NCI-H187 (cell line): ENCODE measurements around the gene AMIGO2.

Experiments used
- DNase-seq, 2 experiments: peaks; one replicate each; lab custom pipeline; 2025; lab: John Stamatoyannopoulos, UW

The AMIGO2 gene

DNA sequence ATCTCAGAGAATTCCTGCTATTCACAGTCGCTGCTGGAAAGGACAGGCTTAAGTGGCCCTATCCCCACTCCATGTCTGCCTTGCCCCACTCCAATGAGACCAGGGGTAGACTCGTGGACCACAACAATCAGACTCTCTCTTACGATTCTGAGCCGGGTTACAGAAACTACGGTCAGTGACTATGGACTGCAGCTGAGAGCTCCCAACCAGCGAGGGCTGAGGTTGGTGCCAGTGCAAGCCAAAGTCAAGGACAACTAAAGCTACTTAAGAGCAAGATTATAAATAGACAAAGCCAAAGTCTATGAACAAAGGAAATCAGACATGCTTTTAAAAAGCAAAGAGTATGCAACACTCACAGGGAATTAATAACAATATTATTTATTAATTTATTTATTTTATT lies 18.3 kb upstream of the AMIGO2 start:
- no peak for DNase-seq

DNA sequence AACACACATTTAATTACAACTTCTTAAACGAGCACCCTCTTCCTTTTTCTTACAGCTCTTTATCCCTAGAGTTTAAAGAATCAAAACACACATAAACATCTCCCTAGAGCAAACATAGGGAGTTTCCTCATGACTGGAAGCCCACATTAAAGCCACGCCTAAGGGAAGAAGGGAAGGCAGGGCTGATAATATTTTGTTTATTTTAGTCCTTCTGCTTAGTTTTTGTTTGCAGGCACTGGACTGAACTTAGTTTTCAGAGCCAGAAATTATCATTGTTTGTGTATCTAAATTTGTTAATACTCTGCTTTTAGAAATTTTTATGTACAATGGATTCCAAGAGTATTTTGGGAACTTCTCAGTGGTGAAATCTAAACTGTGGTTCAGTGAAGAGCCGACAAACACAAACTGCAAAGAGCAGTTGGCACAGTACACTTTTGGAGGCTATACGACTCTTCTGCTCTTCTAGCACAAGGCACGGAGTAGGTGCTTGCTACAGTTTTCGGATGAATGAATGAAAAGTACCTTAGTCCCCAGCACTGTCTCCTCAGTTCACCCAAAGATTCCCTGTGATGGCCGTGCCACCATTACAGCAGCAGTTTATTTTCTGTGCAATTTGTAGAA lies 17.6 kb upstream of the AMIGO2 start:
- no peak for DNase-seq

DNA sequence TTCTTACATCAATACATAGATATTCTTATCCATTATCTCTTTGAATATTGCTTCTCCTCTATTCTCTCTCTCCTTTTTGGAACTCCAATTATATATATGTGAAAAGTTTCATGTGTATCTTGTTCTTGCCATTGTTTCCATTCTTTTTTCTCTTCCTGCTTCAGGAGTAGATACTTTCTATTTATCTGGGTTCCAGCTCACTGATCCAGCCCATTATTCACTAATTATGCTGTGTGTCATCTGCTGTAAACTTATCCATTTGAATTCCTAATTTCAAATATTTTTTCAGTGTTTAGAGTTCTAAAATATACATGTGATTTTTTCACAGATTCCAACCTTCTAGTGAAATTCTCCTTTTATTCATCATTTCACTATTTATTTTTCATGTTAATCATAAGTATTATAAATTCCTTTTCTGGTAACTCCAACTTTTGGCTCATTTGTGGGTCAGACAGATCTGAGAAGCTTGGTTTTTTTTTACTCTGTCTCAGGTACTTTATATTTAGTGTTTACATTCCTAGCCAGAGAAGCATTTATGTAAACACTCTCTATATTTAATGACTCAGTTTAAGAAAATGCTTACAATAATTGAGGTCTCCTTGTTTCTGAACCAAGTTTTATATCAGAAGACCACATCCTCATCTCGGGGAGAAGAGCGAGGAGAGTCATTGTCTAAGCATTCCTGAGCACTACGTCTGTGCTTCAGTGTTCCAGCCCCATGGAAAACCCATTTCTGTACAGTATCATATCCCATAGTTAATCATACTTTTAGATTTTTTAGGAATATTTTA lies 15.9 kb upstream of the AMIGO2 start:
- DNase-seq = no peak

DNA sequence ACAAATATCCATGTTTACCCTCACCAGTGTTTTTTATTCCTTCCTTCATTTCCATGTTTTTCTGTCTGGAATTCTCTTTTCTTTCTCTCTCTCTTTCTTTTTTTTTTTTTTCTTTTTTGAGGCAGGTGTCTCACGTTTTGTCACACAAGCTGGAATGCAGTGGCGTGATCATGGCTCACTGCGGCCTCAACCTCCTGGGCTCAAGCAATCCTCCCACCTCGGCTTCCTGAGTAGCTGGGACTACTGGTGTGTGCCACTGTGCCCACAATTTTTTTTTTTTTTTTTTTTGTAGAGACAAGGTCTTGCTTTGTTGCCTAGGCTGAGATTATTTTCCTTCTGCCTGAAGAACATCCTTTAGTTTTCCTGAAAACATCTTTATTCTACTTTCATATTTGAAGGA lies 15.0 kb upstream of the AMIGO2 start:
- DNase-seq = no peak

DNA sequence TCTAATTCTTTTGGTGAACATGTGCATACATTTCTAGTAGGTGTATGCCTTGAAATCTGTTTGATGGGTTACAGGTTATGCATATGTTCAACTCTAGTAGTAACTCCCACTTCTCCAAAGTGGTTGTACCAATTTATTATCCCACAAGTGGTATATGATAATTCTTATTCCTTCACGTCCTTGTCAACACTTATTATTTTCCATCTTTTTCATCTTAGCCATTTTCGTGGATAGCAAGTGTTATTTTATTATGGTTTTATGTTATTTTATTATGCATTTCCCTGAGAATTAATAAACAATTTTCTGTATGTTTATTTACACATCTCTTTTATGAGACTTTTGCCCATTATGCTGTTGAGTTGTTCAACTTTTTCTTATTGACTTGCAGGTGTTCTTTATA lies 11.2 kb upstream of the AMIGO2 start:
- no peak for DNase-seq

DNA sequence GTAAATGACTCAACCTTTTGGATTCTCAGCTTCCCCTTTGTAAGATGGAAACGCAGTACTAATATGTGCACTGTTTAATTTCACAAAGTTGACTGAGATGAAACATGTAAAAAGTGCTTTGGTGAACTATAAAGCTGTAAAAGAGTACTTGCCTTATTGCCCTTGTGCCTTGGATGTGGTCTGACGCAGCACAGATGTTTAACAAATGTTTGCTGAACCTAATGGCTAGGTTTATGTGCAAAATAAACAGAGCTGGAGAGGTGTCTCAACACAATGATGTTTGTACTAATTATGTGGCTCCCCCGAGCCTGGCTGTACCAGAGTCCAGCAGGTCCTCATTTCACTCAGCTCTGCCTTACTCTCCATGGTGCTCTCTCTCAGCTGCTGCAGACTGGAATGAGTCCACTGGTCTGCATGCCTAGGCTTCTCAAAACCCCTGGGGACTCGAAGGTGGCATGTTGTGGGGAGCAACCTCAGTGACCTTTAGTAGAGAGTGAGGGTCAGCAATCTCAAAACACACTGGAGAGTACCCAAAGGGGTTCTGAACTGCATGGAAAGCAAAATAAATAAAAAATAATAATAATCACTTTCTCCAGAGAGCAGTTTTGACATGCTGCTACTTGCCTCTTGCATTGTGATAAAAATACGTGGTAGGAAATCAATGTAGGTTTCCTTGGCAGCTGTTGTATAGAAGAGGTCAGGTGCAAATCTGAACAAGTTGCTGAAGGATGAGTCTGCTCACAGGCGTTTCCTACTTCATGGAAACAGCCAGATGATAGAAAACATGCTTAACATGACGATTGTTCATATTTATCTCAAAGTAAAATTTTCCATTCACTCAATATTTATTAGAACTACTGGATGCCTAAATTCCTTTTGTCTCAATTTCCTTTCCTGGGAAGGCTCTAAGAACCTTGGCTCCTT lies 8.5 kb upstream of the AMIGO2 start:
- no peak for DNase-seq

DNA sequence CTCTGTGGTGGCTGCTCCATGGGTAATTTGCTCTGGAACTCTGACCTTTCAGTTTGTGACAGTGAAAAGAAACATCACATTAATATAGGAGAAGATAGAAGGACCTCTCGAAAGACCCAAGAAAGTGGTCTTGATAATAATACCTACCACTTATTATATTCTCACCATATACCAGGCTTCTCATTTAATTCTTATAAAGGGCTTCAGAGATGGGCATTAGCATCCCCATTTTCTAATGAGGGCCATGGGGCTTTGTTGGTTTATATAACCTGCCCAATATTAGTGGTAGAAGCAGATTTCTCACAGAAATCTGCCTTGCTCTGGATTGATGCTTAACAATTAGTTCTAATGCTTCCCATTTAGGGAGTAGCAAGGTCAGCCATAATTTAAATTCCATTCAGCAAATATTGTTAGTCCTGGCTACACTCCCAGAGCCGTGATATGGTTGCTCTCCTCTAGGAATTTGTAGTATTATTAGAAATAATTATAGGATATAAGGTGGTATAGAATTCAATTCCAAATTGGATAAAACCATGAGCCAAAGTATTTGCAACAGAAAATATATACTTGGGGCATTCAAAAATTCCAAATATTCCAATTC lies 7.4 kb upstream of the AMIGO2 start:
- no peak for DNase-seq

DNA sequence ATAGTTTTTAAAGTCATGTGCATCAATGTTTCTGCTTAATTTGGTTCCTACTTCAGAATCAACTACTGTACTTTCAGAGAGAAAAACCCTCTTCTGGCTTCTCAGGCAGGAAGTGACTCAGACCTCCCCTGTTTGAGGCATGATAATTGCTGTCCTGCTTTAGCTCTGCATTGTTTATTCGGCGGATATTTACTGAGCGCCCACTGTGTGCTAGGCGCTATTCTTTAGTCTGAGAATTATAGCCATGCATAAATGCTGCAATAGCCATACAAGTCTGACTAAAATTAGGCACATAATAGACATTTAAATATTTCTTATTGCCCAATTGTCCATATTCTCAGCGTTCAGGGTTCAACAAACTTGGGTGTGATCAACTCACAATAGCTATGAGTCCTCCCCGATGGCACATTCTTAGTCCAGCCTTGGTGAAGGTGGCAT lies 6.1 kb upstream of the AMIGO2 start:
- DNase-seq = no peak

DNA sequence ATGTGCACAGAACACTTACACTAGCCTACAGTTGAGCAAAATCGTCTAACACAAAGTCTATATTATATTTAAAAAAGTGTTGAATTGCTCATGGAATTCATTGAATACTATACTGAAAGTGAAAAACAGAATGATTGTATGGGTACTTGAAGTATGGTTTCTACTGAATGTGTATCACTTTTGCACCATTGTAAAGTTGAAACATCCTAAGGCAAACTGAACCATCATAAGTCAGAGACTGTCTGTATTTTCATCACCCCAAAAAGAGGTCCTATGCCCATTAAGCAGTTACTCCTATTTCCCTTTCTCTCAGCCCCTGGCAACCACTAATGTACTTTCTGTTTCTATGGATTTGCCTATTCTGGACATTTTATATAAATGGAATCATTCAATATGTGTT lies 4.4 kb upstream of the AMIGO2 start:
- no peak for DNase-seq

DNA sequence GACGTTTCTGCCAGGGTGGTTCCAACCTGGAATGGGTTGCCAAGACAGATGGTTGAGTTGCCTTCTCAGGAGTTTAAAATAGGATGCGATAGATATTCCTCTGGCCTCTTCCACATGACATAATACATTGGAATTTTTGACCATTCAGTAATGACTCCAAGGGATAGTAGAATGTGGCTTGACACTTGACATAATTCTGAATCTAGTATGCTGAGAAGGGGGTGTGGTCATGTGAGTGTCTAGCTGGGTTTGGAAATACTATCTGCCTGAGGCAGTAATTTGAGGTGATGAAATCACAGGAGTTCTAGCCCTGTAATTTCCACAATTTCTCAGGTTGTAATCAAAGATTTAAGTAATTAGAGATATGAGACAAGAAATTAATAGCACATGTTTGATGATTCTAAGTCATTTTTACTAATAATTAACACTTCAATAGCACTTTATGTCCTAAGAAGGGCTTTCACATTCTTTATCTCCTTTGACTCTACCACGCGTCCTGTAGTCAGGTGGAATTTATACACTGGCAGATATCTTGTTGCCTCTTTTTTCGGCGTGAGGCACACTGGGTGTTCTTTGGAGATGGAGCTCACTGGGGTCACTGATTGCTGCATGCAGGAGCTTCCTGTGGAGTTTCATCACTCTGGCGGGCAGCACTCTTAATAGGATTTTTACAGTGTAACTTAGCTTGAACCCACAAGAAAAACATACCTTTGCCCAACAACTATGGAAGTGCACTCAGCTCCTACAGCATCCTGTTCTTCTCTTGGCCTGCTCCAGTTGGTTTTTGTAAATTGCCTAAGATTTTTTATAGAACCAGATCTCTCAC lies 3.2 kb upstream of the AMIGO2 start:
- DNase-seq = no peak

DNA sequence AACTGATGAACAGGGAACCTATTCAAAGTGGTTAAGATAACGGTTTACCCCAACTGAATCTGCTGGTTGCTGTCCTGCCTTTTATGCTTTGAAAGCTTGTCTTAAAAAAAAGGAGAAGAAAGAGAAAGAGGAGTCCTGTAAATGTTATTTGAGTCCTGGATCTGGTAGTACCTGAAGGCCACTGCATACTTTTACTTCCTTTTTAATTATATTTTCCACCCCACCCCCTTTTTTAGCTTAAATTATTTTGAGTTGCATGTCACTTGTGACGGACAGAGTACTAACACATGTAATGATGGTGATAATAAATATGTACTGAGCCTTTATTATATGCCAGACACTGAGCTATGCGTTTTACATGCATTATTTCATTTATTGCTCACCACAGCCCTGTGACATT lies 2.5 kb upstream of the AMIGO2 start:
- DNase-seq = no peak

DNA sequence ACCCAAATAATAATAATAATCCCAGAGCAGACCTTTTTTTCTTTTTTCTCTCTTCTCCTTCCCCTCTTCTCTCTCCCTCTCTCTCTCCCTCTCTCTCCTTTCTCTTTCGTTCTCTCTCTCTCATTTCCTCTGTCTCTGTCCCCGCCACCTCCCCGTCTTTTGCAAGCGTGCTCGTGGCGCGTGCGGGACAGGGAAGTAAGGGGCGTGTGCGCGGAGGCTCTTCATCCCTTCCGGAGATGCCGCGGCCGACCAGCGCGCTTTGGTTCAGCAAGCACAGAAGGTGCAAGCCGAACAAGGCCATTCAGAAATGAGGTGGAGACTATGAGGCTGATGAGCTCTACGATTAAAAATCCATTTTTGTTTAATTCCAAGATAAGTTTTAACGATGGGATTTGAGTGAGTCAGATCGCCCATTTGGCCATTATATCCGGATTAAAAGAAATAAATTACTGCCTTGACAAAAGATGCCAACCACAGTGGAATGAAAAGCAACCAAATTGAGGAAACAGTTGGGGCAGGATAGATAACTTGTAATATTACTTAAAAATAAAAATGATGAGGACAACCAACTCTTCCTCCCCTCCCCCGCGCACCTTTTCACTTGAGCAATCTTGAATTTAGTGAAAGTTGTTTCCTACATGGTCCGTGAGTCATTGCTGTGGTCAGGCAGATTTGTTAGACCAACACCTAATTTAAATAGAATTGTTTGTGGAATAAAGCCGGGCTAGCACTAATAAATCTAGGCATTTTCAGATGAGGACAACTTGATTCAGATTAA lies 1.2 kb upstream of the AMIGO2 start:
- DNase-seq = no peak

DNA sequence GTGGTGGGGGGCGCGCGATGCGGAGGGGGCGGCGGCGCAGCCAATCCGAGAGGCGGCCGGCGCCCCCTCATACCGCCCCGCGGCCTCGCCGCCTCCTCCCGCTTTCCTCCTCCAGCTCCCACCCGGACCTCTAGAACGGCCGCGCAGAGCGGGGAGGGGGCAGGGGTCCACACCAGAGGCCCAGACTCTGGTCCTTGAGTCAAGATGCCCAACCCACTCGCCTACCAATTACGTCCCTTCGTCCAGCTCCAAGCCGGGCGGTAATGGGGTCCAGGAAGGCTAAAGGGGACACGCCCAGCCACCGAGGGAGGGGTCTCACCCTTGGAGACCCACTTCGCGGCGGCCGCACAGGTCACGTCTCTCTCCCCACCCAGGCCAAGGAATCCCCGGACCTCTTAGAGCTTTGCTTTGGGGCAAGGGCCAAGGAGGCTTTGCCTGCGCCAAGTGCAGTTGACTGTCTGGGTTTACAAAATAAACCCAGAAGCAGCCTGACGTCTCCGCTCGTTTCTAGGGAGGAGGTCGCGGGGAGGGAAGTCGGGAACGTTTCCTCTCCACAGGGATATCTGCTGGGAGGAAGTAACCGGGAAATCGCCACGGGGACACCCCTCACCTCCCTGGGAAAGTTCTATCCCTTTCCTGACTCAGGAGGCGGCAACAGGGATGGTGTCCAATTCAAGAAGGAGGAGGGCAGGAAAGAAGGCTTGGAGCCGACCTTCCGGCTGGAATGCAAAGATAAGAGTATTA lies 394 bp upstream of the AMIGO2 start:
- DNase-seq = no peak

DNA sequence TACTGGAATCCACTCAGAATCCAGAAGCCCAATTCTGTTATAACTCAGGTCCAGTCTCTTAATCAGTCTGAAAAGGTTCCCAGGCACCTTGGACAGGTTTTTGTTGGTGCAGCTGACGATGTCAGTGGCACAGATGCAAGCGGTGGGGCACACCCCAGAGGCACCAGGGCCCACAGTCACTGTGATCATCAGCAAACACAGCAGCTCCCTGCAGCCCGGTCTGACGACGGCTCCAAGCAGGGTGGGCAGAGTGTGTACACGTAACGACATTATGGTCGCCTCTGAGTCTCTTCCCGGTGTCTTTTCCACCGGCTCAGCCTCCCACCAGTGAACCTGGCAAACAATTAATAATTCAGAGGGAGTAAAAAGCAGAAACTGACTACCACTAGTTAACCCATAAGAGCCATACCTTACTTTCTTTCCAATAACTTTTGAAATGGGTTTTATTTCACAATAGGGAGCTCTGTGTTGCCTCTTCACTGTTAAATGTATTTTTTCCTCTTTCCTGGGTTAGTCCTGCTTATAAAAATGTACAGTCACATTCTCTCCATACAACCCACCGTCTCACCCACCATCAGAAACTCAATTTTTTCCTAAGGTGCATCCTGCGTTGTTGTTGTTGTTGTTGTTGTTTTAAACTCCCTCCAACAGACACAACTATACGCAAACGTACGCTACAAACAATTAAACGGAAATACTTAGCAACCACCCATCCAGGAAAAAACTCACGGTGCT lies 859 bp downstream of the AMIGO2 start:
- DNase-seq = no peak

DNA sequence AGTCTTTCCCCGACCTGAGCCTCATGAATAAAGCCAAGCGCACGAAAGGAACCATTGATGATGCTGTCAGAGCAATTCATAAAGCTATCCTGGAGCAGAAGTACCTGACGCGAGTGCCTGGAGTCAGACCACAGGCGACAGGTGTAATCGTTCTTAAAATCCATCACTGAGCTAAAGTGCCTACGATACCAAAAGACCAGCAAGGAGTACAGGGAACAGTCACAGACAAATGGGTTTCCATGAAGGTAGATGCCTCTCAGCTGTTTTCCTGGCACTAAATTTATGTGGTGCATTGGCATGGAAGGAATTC lies 1.7 kb downstream of the AMIGO2 start:
- DNase-seq = no peak

DNA sequence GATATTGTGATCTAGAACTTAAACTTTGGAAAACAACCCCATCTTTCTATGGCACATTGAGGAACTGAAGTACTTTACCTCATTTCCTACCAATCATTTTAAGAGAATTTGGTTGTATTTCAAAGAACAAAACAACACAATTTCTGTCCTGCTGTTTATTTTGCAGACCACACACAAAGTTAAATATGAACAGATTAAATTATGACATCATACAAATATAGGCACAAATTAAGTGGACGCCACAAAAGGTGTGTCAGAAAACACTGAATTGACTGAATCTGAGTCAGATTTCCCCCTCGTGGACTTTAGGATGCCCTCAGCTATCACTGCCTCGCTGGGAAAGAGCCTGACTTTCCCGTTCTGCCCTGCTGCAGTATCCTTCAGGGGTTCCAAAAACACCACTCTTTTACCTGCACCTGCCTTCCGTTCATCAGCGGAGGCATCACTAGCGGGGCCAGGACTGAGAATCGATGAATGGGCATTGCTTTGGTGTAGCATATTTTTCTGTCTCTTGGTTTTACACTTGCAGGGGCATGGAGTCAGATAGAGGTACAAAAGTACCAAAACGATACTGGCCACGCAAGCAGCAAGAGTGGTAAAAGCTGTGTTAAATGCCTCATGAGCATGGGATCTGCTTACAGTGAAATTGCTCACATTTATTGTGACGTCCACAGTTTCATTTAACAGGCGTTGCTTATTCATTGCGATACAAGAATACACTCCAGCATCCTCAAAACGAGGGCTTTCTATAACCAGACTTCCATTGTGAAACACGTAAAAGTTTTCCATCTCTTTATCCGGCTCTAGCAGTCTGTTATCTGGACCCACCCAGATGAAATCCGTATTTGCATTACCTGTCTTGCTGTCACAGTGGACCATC lies 2.3 kb downstream of the AMIGO2 start:
- no peak for DNase-seq

DNA sequence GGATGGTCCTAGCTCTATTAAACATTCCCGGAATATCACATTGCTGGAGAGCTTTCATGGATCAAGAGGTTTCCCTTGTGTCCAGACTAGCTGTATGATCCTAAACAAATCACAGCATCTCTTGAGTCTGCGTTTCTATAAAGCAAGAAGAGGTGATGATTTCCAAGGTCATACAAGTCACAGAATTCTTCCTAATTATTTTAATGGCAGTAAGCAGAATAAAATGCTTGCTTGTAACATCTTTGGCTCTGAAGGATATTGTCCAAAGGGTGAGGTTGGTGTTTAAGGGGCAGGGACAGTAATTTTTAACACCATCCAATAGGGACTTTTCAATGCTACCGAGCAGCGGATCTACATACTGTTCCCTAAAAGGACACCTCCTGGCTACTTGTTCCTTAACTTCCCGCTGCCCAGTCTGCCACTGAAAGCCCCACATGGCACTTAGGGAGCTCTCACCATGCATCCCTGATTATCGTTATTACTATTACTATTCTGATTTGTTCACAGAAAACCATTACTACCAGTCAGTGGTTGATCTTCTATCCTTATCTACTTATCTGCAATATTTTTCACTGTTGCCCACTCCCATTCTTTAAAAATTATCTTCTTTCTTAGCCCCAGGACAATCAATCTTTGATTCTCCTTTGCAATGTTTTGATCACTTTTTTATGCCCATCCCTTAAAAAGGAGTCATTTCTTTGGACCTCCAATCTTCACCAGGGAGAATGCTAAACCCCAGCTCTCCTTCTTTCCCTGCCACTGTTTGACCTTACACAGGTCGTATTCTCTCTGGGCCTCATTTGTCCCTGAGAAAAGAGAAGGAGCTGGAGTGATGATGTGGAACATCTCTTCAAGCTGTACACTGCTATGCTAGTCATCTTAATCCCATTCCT lies 4.3 kb downstream of the AMIGO2 start:
- no peak for DNase-seq
